ENCODE data around the gene MATN1.

The MATN1 gene

GRCh38 chr1:30701258-30701633, 22.1 kb downstream of the MATN1 start:
- H3K36me3 ChIP-seq: no peaks in the 10 kb centered on the region
- TF ChIP-seq, protein P1, sequence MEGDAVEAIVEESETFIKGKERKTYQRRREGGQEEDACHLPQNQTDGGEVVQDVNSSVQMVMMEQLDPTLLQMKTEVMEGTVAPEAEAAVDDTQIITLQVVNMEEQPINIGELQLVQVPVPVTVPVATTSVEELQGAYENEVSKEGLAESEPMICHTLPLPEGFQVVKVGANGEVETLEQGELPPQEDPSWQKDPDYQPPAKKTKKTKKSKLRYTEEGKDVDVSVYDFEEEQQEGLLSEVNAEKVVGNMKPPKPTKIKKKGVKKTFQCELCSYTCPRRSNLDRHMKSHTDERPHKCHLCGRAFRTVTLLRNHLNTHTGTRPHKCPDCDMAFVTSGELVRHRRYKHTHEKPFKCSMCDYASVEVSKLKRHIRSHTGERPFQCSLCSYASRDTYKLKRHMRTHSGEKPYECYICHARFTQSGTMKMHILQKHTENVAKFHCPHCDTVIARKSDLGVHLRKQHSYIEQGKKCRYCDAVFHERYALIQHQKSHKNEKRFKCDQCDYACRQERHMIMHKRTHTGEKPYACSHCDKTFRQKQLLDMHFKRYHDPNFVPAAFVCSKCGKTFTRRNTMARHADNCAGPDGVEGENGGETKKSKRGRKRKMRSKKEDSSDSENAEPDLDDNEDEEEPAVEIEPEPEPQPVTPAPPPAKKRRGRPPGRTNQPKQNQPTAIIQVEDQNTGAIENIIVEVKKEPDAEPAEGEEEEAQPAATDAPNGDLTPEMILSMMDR (IDR thresholded peaks at IDR 0.05): no peak
- no peak overlapping the region for H3K4me3 ChIP-seq
- H3K27ac ChIP-seq: no peak overlapping the region
- no peaks in the 10 kb centered on the region for H3K9me3 ChIP-seq
- H3K4me1 ChIP-seq: peaks cover 0 to 4% (median 2%) of the 10 kb centered on the region in 4 donors
- intact Hi-C loops (cut with DNase I; ENCODE audit: low total_unique reads): no loop called here
- peaks cover 0 to 25% of the 10 kb centered on the region in 2 donors for H3K27me3 ChIP-seq
- no peak for DNase-seq

DNA sequence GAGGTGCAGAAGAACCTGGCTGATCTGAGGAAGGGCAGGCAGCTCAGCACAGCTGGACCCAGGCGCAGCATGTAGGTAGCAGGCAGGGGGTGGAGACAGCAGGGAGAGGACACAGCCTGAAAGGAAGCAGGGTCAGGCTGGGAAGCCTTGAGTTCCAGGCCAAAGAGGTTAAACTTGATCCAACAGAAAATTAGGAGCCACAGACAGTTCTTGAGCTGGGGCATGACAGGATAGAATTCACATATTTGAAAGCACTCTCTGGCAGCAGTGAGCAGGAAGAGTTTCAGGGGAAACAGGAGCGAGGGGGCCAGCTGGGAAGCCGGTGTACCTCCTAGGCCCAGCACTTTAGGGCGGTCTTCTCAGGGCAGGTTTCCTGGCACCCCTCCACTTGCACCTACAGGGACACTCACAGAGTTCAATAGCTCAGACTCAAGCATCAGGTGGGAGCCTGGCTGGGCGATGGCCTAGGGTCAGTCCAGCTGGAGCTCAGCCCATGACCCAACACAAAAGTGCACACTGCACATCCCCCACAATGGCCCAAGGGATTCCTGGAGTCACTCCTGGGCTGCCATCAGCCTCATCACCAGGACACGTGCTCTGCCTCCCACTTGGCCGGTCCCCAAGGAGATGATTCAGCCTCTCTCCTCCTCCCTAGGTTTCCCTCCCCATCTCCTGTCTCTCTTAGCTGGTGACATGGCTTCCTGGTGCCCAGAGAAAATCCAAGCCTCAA, 22.7 kb downstream of the MATN1 start:
- Histone ChIP-seq H3K9me3 (no peaks in the 10 kb centered on the region), H3K4me3 (no peak overlapping the region), H3K27ac (no peak overlapping the region), H3K4me1 (peaks cover 0 to 7% (median 5%) of the 10 kb centered on the region in 4 donors), H3K36me3 (no peaks in the 10 kb centered on the region), H3K27me3 (peaks cover 0 to 22% of the 10 kb centered on the region in 2 donors)
- TF ChIP-seq, protein P1 (IDR thresholded peaks at IDR 0.05): no peak
- DNase-seq: peak; percentile 75 to 86
- intact Hi-C loops (cut with DNase I; ENCODE audit: low total_unique reads): no loop called here

GRCh38 chr1:30699762-30700161, 23.6 kb downstream of the MATN1 start:
- no peak for DNase-seq
- peaks cover 0 to 16% (median 10%) of the 10 kb centered on the region in 4 donors for H3K4me1 ChIP-seq
- H3K27ac ChIP-seq: no peak overlapping the region
- H3K9me3 ChIP-seq: no peaks in the 10 kb centered on the region
- no peak overlapping the region for H3K4me3 ChIP-seq
- TF ChIP-seq, protein P1 (IDR thresholded peaks at IDR 0.05): no peak
- peaks cover 0 to 16% of the 10 kb centered on the region in 2 donors for H3K27me3 ChIP-seq
- H3K36me3 ChIP-seq: no peaks in the 10 kb centered on the region
- intact Hi-C loops (cut with DNase I; ENCODE audit: low total_unique reads): loop anchor here (10.0 kb wide), 1 partner anchor 305 kb away; no protein-coding TSS in a partner anchor

DNA sequence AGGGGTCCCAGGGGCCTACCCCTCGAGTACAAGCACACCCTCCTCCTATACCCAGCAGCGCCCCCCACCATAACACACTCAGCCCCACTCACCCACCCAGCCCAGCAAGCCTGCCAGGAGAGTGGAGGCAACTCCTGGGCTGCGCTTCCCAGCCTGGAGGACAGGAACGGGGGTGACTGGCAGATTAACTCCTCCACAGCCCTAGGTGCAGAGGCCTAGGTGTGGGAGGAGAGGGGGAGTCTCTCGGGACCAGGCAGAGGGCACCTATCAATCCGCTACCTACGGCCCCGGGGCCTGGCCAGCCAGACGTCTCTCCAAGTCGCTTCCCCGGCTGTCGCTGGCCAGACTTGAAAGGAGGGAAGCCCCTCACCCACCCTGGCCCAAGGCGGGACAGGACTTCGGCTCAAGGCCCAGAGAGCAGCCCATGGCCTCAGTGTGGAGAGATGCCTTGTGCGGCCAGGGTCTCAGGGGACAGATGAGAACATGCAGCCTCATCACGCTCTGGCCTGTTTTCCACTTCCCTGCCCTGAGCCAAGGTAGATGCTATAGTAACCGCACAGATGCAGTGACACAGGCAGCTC, 24.9 kb downstream of the MATN1 start:
- DNase-seq: peak; percentile 63 to 76
- peaks cover 0 to 14% (median 9%) of the 10 kb centered on the region in 4 donors for H3K4me1 ChIP-seq

GRCh38 chr1:30697571-30698376, 25.6 kb downstream of the MATN1 start:
- H3K27ac ChIP-seq: peak overlapping the region in 1 of 2 donors; percentile 15
- H3K4me1 ChIP-seq: peaks cover 0 to 14% (median 9%) of the 10 kb centered on the region in 4 donors
- H3K36me3 ChIP-seq: no peaks in the 10 kb centered on the region
- peak; percentile 34 to 65 for DNase-seq
- TF ChIP-seq, protein P1 (IDR thresholded peaks at IDR 0.05): no peak
- H3K27me3 ChIP-seq: peaks cover 0 to 18% of the 10 kb centered on the region in 2 donors
- no peak overlapping the region for H3K4me3 ChIP-seq
- H3K9me3 ChIP-seq: no peaks in the 10 kb centered on the region
- intact Hi-C loops (cut with DNase I; ENCODE audit: low total_unique reads): loop anchor here (10.0 kb wide), 1 partner anchor 303 kb away; no protein-coding TSS in a partner anchor

More for the DNA sequence above, 24.9 kb downstream of the MATN1 start:
- TF ChIP-seq, protein P1 (IDR thresholded peaks at IDR 0.05): no peak
- Histone ChIP-seq H3K4me3 (no peak overlapping the region), H3K27me3 (peaks cover 0 to 16% of the 10 kb centered on the region in 2 donors), H3K27ac (peak overlapping the region in 1 of 2 donors; percentile 15), H3K9me3 (no peaks in the 10 kb centered on the region), H3K36me3 (no peaks in the 10 kb centered on the region)
- intact Hi-C loops (cut with DNase I; ENCODE audit: low total_unique reads): loop anchor here (10.0 kb wide), 1 partner anchor 304 kb away; no protein-coding TSS in a partner anchor
